NT2/D1 (cell line): ENCODE results near the gene LSS.

ENCODE experiments used
- DNase-seq: peaks from one replicate; pipeline ENCODE4 v3.0.0-alpha.2; 2011; ENCODE audit warnings: low read depth, low spot score
- H3K27me3 ChIP-seq: 2 replicates; pipeline ENCODE4 v1.6.0; 2011; ENCODE audit warnings: mild to moderate bottlenecking; ENCODE audit not compliant: insufficient read length, insufficient read depth
- H3K36me3 ChIP-seq: 2 replicates; pipeline ENCODE4 v1.6.1; 2011; ENCODE audit warnings: mild to moderate bottlenecking, low read length, mixed read lengths; ENCODE audit not compliant: insufficient read depth, insufficient read length
- H3K4me1 ChIP-seq: 2 replicates; pipeline ENCODE4 v1.5.1; 2011; ENCODE audit not compliant: insufficient read depth, insufficient read length
- H3K4me3 ChIP-seq: 2 replicates; pipeline ENCODE4 v1.5.1; 2011; ENCODE audit warnings: low read depth; ENCODE audit not compliant: insufficient read length
- H3K9ac ChIP-seq: 2 replicates; pipeline ENCODE4 v1.6.0; 2011; ENCODE audit warnings: low read depth; ENCODE audit not compliant: insufficient read length
- H3K9me3 ChIP-seq: 2 replicates; pipeline ENCODE4 v1.5.1; 2011; ENCODE audit warnings: mild to moderate bottlenecking, low read length; ENCODE audit not compliant: insufficient read depth
- SUZ12 ChIP-seq: IDR thresholded peaks from 2 replicates; pipeline ENCODE4 v1.6.1; 2011; ENCODE audit not compliant: insufficient read length, insufficient read depth; ENCODE audit errors: extremely low read depth
- YY1 ChIP-seq: IDR thresholded peaks from 2 replicates; pipeline ENCODE4 v1.6.1; 2011; ENCODE audit not compliant: insufficient read length, insufficient read depth
- ZNF274 ChIP-seq: IDR thresholded peaks from 2 replicates; pipeline ENCODE4 v1.6.1; 2011; ENCODE audit warnings: mild to moderate bottlenecking, low read depth, low read length

Gene LSS

DNA sequence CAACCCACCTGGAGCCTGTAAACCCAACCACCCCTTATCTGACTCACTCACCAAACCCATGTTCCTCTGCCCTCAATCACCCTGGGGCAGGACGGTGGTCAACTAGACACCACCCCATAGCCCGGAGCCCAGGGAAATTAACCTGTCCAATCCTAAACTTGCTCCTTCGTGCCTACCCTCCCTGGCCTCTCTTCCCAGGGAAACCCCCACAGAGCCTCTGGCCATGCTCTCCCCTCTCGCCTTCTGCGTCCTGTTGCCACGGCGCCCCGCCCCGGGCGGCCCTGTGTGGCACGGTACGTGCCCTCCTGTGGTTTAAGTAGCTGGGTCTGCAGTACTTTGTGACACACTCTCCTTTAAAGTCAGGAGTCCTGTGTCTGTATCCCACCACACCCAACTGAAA is 69.2 kb downstream of the LSS start:
- Histone ChIP-seq H3K4me1 (peaks cover 17% of the 10 kb centered on the region), H3K9me3 (peaks cover 24% of the 10 kb centered on the region; the same call in 1 of the 2 replicates), H3K4me3 (no peak overlapping the region), H3K27me3 (no peaks in the 10 kb centered on the region), H3K9ac (peak overlapping the region; percentile 9), H3K36me3 (peaks cover 25% of the 10 kb centered on the region)
- TF ChIP-seq ZNF274, result no peak
- no peak for TF ChIP-seq SUZ12
- TF ChIP-seq YY1, result no peak
- DNase-seq, result no peak

DNA sequence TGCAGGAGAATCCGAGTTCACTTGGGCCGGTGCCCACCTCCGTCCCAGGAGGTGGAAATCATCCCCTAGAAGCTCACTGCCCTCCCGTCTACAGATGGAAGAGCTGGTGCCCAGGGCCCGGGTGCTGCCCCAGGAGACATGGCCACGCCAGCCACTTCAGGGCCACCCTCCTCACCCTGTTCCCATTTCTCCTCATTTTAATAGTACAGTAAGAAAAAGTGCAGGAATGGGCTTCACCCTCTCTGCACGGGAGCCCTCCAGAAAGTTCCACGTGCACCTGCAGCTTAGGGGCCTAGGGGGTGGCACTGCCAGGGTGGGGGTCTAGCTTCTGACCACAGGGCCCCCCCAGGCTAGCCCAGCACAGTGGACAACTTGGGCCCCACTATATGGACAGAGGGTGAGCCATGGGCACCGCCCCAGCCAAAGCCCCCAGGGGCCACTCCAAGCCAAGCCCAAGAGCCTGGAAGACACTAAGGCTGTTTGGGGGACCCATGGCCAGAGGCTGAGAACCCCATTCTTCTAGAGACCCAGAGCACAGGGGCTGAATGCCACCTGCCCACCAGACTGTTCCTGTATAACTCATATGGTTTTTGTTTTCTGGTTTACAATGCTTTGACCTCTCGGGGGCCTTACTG is 69.8 kb downstream of the LSS start:
- TF ChIP-seq ZNF274 (no peak), SUZ12 (no peak), YY1 (no peak)

DNA sequence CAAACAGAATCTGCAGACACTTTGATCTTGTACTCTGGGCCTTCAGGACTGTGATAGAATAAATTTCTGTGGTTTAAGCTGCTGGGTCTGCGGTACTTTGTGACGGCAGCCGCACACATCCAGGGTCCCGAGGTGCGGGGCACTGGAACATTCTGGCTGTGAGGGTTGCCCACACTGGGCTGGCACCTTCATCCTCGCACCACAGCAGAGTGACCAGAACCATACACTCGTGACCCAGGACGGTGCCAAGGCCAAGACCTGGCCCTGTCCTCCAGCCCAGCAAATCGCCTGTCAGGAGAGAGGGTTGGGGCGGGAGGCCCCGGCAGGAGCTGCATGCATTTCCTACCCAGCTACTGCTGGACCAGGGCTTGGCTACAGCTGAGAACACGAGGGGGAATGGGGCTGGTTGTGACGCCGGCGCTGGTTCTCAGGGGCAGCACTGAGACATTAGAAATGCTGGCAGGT is 70.6 kb downstream of the LSS start:
- TF ChIP-seq YY1, result no peak
- no peak for TF ChIP-seq SUZ12
- TF ChIP-seq ZNF274, result no peak
- peaks cover 25% of the 10 kb centered on the region for H3K4me1 ChIP-seq
- H3K36me3 ChIP-seq, result peaks cover 21% of the 10 kb centered on the region
- H3K9ac ChIP-seq, result no peak overlapping the region
- no peaks in the 10 kb centered on the region for H3K27me3 ChIP-seq
- no peak overlapping the region for H3K4me3 ChIP-seq
- peaks cover 24% of the 10 kb centered on the region; the same call in 1 of the 2 replicates for H3K9me3 ChIP-seq
- DNase-seq, result no peak

More for the DNA sequence above, 69.8 kb downstream of the LSS start:
- Histone ChIP-seq H3K9me3 (peaks cover 24% of the 10 kb centered on the region; the same call in 1 of the 2 replicates), H3K36me3 (peaks cover 21% of the 10 kb centered on the region), H3K4me1 (peaks cover 19% of the 10 kb centered on the region), H3K27me3 (no peaks in the 10 kb centered on the region), H3K4me3 (no peak overlapping the region), H3K9ac (no peak overlapping the region)
- no peak for DNase-seq

DNA sequence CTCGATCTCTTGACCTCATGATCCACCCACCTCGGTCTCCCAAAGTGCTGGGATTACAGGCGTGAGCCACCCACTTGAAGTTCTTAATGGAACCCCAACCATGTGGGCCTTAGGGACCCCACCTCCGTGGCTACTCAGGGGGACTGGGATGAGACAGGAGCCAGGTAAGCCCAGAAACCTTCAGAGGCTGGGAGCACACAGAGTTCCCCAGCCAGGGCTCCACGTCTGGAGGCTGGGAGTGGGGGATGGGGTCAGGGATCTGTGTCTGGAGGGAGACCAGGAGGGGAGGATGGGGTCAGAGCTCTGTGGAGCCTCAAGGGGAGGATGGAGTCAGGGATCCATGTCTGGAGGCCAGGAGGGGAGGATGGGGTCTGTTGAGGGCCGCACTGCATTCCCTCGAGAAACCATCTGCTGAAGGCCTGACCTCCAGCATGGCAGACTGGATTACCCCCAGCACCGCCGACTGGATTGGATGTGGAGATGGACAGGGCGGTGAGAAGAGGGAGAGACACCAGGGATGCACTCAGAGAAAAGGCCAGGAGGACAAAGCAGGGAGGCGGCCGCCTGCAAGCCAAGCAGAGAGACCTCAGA is 71.1 kb downstream of the LSS start:
- peaks cover 21% of the 10 kb centered on the region for H3K36me3 ChIP-seq
- no peak for DNase-seq
- H3K4me1 ChIP-seq, result peaks cover 29% of the 10 kb centered on the region
- peaks cover 24% of the 10 kb centered on the region; the same call in 1 of the 2 replicates for H3K9me3 ChIP-seq
- H3K27me3 ChIP-seq, result no peaks in the 10 kb centered on the region
- H3K4me3 ChIP-seq, result no peak overlapping the region
- no peak for TF ChIP-seq YY1
- no peak for TF ChIP-seq ZNF274
- no peak for TF ChIP-seq SUZ12
- no peak overlapping the region for H3K9ac ChIP-seq

DNA sequence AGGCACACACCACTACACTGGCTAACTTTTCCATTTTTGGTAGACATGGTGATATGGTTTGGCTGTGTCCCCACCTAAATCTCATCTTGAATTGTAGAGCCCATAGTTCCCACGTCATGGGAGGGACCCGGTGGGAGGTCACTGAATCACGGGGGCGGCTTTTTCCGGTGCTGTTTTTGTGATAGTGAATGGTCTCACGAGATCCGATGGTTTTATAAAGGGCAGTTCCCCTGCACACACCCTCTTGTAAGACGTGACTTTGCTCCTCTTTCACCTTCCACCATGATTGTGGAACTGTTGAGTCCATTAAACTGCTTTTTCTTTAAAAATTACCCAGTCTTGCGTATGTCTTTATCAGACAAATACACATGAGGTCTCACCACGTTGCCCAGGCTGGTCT is 71.9 kb downstream of the LSS start:
- TF ChIP-seq ZNF274 (no peak), YY1 (no peak), SUZ12 (no peak)
- no peaks in the 10 kb centered on the region for H3K27me3 ChIP-seq
- no peak overlapping the region for H3K4me3 ChIP-seq
- peaks cover 21% of the 10 kb centered on the region for H3K36me3 ChIP-seq
- H3K4me1 ChIP-seq, result peaks cover 33% of the 10 kb centered on the region
- H3K9ac ChIP-seq, result no peak overlapping the region
- DNase-seq, result no peak
- peaks cover 19% of the 10 kb centered on the region; the same call in 1 of the 2 replicates for H3K9me3 ChIP-seq

DNA sequence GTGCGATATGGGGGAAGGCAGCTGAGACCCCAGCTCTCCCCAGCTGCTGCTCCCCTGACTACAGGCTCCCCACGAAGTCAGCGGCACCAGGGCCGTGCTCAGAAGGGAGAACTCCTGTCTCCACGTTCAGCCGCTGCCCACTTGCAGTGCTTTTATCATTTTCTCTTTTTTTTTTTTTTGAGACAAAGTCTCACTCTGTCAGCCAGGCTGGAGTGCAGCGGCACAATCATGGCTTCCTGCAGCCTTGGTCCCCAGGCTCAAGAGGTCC is 72.3 kb downstream of the LSS start:
- TF ChIP-seq ZNF274 (no peak), SUZ12 (no peak), YY1 (no peak)
- Histone ChIP-seq H3K9ac (no peak overlapping the region), H3K9me3 (peaks cover 16% of the 10 kb centered on the region; the same call in 1 of the 2 replicates), H3K4me3 (no peak overlapping the region), H3K36me3 (peaks cover 20% of the 10 kb centered on the region), H3K4me1 (peaks cover 36% of the 10 kb centered on the region), H3K27me3 (no peaks in the 10 kb centered on the region)
- no peak for DNase-seq

DNA sequence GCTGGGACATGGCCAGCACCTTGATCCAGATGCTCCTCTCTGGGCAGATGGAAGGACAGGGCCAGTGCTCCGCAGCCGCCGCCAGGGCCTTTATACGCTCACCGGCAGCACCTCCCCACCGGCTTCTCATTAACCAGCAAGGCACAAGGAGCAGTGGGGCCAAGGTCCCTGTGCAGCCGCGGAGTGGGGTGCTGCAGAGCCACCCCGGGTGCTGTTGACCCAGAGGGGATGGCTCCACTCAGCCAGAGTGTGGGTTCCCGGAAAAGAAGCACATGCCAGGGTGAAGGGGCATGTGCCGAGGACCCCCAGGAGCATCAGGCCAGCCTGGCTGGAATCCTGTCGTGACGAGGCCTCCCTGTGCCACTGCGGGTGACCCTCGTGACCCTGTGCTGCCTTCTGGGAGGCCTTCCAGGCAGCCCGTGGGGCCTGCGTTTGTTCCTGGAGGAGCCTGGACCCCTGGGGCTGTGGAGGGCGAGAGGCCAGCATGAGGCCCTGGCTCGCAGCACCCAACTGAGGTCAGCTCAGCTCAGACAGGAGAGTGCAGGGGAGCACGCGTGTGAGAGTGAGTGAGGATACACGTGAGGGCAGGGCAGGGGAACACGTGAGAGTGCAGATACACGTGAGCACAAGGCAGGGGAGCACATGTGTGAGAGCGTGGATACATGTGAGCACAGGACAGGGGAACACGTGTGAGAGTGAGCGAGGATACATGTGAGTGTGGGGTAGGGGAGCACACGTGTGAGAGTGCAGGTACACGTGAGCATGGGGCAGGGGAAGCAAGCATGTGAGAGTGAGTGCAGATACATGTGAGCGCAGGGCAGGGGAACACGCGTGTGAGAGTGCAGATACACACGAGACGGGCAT is 72.8 kb downstream of the LSS start, which contains the start of gene FTCD:
FTCD (minus strand) TSS at position 66 of the 864 bp plus-strand sequence; CDS start at position 10, 56 bp downstream.
- H3K9ac ChIP-seq, result peak within 1 kb of the TSS; percentile 26
- TF ChIP-seq SUZ12, result no peak
- no peak for TF ChIP-seq YY1
- TF ChIP-seq ZNF274, result no peak

More for the DNA sequence above, 72.8 kb downstream of the LSS start, which contains the start of gene FTCD:
- H3K36me3 ChIP-seq, result peaks cover 15% of the 10 kb centered on the region
- peaks cover 39% of the 10 kb centered on the region for H3K4me1 ChIP-seq
- no peak for DNase-seq
- H3K4me3 ChIP-seq, result no peak within 1 kb of the TSS
- peaks cover 10% of the 10 kb centered on the region; the same call in 1 of the 2 replicates for H3K9me3 ChIP-seq
- no peaks in the 10 kb centered on the region for H3K27me3 ChIP-seq
